ENCODE results near the gene CLDN24.

- TF ChIP-seq CTCF (IDR thresholded peaks at IDR 0.05): no peak
- TF ChIP-seq POLR2A (IDR thresholded peaks at IDR 0.05): no peak
Measured at GRCh38 chr4:183328832-183329231, 6.6 kb upstream of the CLDN24 start.
